Dendritic cell treated with granulocyte-macrophage colony-stimulating factor and Interleukin-4, amounts not matched to agents 40 ng/mL and 50 ng/mL, for 4 days (primary cell): ENCODE results near the gene CELA3B.
"Not testable (repeated sequence)": the region's sequence is repeated elsewhere in the genome, so short reads cannot be mapped to it uniquely, and the experiment has no call there.

Experiments used
- H3K27ac Mint-ChIP-seq: one replicate; pipeline ENCODE4 v1.8.0; 2022; ENCODE audit warnings: mild to moderate bottlenecking, mixed read lengths
- H3K27me3 Mint-ChIP-seq: one replicate; pipeline ENCODE4 v1.8.0; 2022; ENCODE audit warnings: mild to moderate bottlenecking, mixed read lengths
- H3K36me3 Mint-ChIP-seq: one replicate; pipeline ENCODE4 v1.8.0; 2022; ENCODE audit warnings: low read depth, mixed read lengths
- H3K4me1 Mint-ChIP-seq: one replicate; pipeline ENCODE4 v1.8.0; 2022; ENCODE audit warnings: low read depth, mixed read lengths
- H3K4me3 Mint-ChIP-seq: one replicate; pipeline ENCODE4 v1.8.0; 2022; ENCODE audit warnings: mild to moderate bottlenecking, moderate library complexity, mixed read lengths
- H3K9me3 Mint-ChIP-seq: one replicate; pipeline ENCODE4 v1.8.0; 2022; ENCODE audit warnings: mixed read lengths
- intact Hi-C: fragments of 100-400 bp; cut with micrococcal nuclease; formaldehyde crosslinking; loops from one replicate; pipeline ENCODE4 v1.15.0; 2022

Gene CELA3B

GRCh38 chr1:21938732-21939538 is 37.9 kb upstream of the CELA3B start:
- Mint-ChIP-seq H3K9me3 (no peaks in the 10 kb centered on the region), H3K27ac (peak overlapping the region; percentile 63), H3K4me3 (no peak overlapping the region), H3K27me3 (peaks cover 24% of the 10 kb centered on the region), H3K36me3 (peaks cover 5% of the 10 kb centered on the region), H3K4me1 (peaks cover 68% of the 10 kb centered on the region)
- intact Hi-C loops, result no loop called here

GRCh38 chr1:21939650-21940374 is 37.0 kb upstream of the CELA3B start:
- Mint-ChIP-seq H3K4me1 (peaks cover 64% of the 10 kb centered on the region), H3K9me3 (no peaks in the 10 kb centered on the region), H3K4me3 (no peak overlapping the region), H3K27me3 (peaks cover 22% of the 10 kb centered on the region), H3K27ac (peak overlapping the region; percentile 63), H3K36me3 (peaks cover 5% of the 10 kb centered on the region)
- intact Hi-C loops, result no loop called here

- Mint-ChIP-seq H3K9me3 (no peaks in the 10 kb centered on the region), H3K27ac (peak overlapping the region; percentile 63), H3K4me1 (peaks cover 60% of the 10 kb centered on the region), H3K4me3 (no peak overlapping the region), H3K36me3 (peaks cover 2% of the 10 kb centered on the region), H3K27me3 (peaks cover 19% of the 10 kb centered on the region)
- intact Hi-C loops, result no loop called here
These were observed 36.3 kb upstream of the CELA3B start for GRCh38 chr1:21940492-21940891.

GRCh38 chr1:21941370-21941769 is 35.5 kb upstream of the CELA3B start:
- H3K27me3 Mint-ChIP-seq, result peaks cover 10% of the 10 kb centered on the region
- H3K36me3 Mint-ChIP-seq, result no peaks in the 10 kb centered on the region
- peaks cover 51% of the 10 kb centered on the region for H3K4me1 Mint-ChIP-seq
- no peak overlapping the region for H3K27ac Mint-ChIP-seq
- intact Hi-C loops, result no loop called here
- no peak overlapping the region for H3K4me3 Mint-ChIP-seq
- no peaks in the 10 kb centered on the region for H3K9me3 Mint-ChIP-seq

- no peaks in the 10 kb centered on the region for H3K9me3 Mint-ChIP-seq
- intact Hi-C loops, result no loop called here
- no peaks in the 10 kb centered on the region for H3K36me3 Mint-ChIP-seq
- H3K27me3 Mint-ChIP-seq, result peaks cover 6% of the 10 kb centered on the region
- H3K4me1 Mint-ChIP-seq, result peaks cover 51% of the 10 kb centered on the region
- H3K27ac Mint-ChIP-seq, result no peak overlapping the region
- no peak overlapping the region for H3K4me3 Mint-ChIP-seq
These were observed 34.4 kb upstream of the CELA3B start for GRCh38 chr1:21942464-21942863.

- H3K27me3 Mint-ChIP-seq, H3K27ac Mint-ChIP-seq, intact Hi-C loops, H3K4me3 Mint-ChIP-seq, H3K36me3 Mint-ChIP-seq, H3K9me3 Mint-ChIP-seq: not testable (repeated sequence)
- peaks cover 45% of the 10 kb centered on the region for H3K4me1 Mint-ChIP-seq
These were observed 33.7 kb upstream of the CELA3B start for GRCh38 chr1:21942959-21943640.

- Mint-ChIP-seq H3K4me3 (no peak overlapping the region), H3K36me3 (no peaks in the 10 kb centered on the region), H3K4me1 (peaks cover 29% of the 10 kb centered on the region), H3K9me3 (no peaks in the 10 kb centered on the region), H3K27ac (no peak overlapping the region), H3K27me3 (peaks cover 2% of the 10 kb centered on the region)
- intact Hi-C loops, result no loop called here
These were observed 32.1 kb upstream of the CELA3B start for GRCh38 chr1:21944733-21945073.

- intact Hi-C loops, result no loop called here
These were observed 29.8 kb upstream of the CELA3B start for GRCh38 chr1:21946836-21947587.

GRCh38 chr1:21950734-21951133 is 26.1 kb upstream of the CELA3B start:
- Mint-ChIP-seq H3K27ac (no peak overlapping the region), H3K4me3 (no peak overlapping the region), H3K9me3 (no peaks in the 10 kb centered on the region), H3K4me1 (peaks cover 6% of the 10 kb centered on the region), H3K36me3 (no peaks in the 10 kb centered on the region), H3K27me3 (no peaks in the 10 kb centered on the region)
- intact Hi-C loops, result no loop called here

More at GRCh38 chr1:21946836-21947587, 29.8 kb upstream of the CELA3B start:
- no peaks in the 10 kb centered on the region for H3K9me3 Mint-ChIP-seq
- no peaks in the 10 kb centered on the region for H3K36me3 Mint-ChIP-seq
- no peak overlapping the region for H3K4me3 Mint-ChIP-seq
- H3K27me3 Mint-ChIP-seq, result peaks cover 2% of the 10 kb centered on the region
- no peak overlapping the region for H3K27ac Mint-ChIP-seq
- H3K4me1 Mint-ChIP-seq, result peaks cover 8% of the 10 kb centered on the region

GRCh38 chr1:21951226-21951870 is 25.5 kb upstream of the CELA3B start:
- Mint-ChIP-seq H3K4me3 (no peak overlapping the region), H3K4me1 (peaks cover 6% of the 10 kb centered on the region), H3K36me3 (no peaks in the 10 kb centered on the region), H3K9me3 (no peaks in the 10 kb centered on the region), H3K27ac (no peak overlapping the region), H3K27me3 (no peaks in the 10 kb centered on the region)
- intact Hi-C loops, result no loop called here

GRCh38 chr1:21952786-21953520 is 23.9 kb upstream of the CELA3B start:
- Mint-ChIP-seq H3K27me3 (peaks cover 13% of the 10 kb centered on the region), H3K27ac (no peak overlapping the region), H3K4me3 (no peak overlapping the region), H3K4me1 (peaks cover 7% of the 10 kb centered on the region), H3K36me3 (no peaks in the 10 kb centered on the region), H3K9me3 (no peaks in the 10 kb centered on the region)
- intact Hi-C loops, result no loop called here

- H3K27me3 Mint-ChIP-seq, result peaks cover 19% of the 10 kb centered on the region
- H3K4me1 Mint-ChIP-seq, result peaks cover 13% of the 10 kb centered on the region
- H3K27ac Mint-ChIP-seq, result no peak overlapping the region
- H3K36me3 Mint-ChIP-seq, result no peaks in the 10 kb centered on the region
- H3K4me3 Mint-ChIP-seq, result no peak overlapping the region
- intact Hi-C loops, result no loop called here
- H3K9me3 Mint-ChIP-seq, result no peaks in the 10 kb centered on the region
These were observed 21.8 kb upstream of the CELA3B start for GRCh38 chr1:21955058-21955457.
